H1 (cell line): ENCODE results near the gene SIPA1L3. TPM values are rescaled to one million over a fixed set of nuclear protein-coding genes. Genes with fewer than 3 reads are reported as not detected.

Experiments
- BCL11A ChIP-seq, 2 experiments: IDR thresholded peaks; one replicate each; pipeline ENCODE4 v1.6.1; 2011; ENCODE audit warnings: low read depth in 2 of 2, low read length in 2 of 2, mild to moderate bottlenecking in 2 of 2
- E2F6 ChIP-seq: IDR thresholded peaks from 2 replicates; pipeline ENCODE4 v1.6.1; 2012; ENCODE audit warnings: inconsistent platforms
- EGR1 ChIP-seq: IDR thresholded peaks from 2 replicates; pipeline ENCODE4 v1.6.1; 2011; ENCODE audit warnings: low read depth, low read length, borderline replicate concordance
- EP300 ChIP-seq, 2 experiments: IDR thresholded peaks; 1 replicate in 1 of 2; 2 replicates in 1 of 2; pipeline ENCODE4 v1.6.1; 2011 to 2012; ENCODE audit warnings: low read depth in 2 of 2, low read length in 2 of 2, mild to moderate bottlenecking in 2 of 2, borderline replicate concordance in 1 of 2, inconsistent platforms in 1 of 2, moderate library complexity in 1 of 2
- GABPA ChIP-seq: IDR thresholded peaks from 2 replicates; pipeline ENCODE4 v1.6.1; 2011; ENCODE audit warnings: mild to moderate bottlenecking, low read length, moderate library complexity, borderline replicate concordance; ENCODE audit not compliant: insufficient read depth
- HDAC6 ChIP-seq: IDR thresholded peaks from one replicate; pipeline ENCODE4 v1.7.1; 2012; ENCODE audit warnings: low read depth, mild to moderate bottlenecking, inconsistent platforms, low read length, moderate library complexity
- MAFK ChIP-seq: IDR thresholded peaks from 2 replicates; pipeline ENCODE4 v1.6.1; 2012; ENCODE audit warnings: low read depth, mild to moderate bottlenecking, improper control_type of control experiment, low read length
- MAX ChIP-seq: IDR thresholded peaks from 2 replicates; pipeline ENCODE4 v1.6.1; 2012; ENCODE audit warnings: inconsistent platforms
- RAD21 ChIP-seq, 2 experiments: IDR thresholded peaks in 1 of 2; conservative IDR thresholded peaks in 1 of 2; 2 replicates each; pipeline ENCODE4 v1.6.1; 2011; ENCODE audit warnings: low read depth in 2 of 2, low read length in 2 of 2, improper control_type of control experiment in 1 of 2, inconsistent platforms in 1 of 2, mild to moderate bottlenecking in 1 of 2, moderate library complexity in 1 of 2
- polyA plus RNA-seq, 7 experiments: library from polyadenylated mRNA; depleted of rRNA in 3 of 7; stranded (reverse) in 5 of 7; unstranded in 2 of 7; fragments of >200 nt in 5 of 7; fragments of 200-250 nt in 2 of 7; gene quantifications; 1 replicate in 5 of 7; 2 replicates in 1 of 7; 4 replicates in 1 of 7; pipeline versions ENCODE4 v1.2.1 to v1.2.3, GENCODE V29; 2011 to 2013; ENCODE audit warnings: missing spikeins in 2 of 7, mixed read lengths in 2 of 7
- total RNA-seq: library from RNA; stranded (reverse); fragmentation: NEBNext Ultra II Directional; extraction: Animal tissue kit (Norgen Biotek cat#: 25700); gene quantifications from 2 replicates; pipeline ENCODE4 v1.2.1, GENCODE V29; 2021
- TF ChIP-seq, protein P1 (sequence below): fragments of 300-600 bp; sonication (generic); IDR thresholded peaks from 2 replicates; pipeline ENCODE4 v1.7.1; 2012; ENCODE audit warnings: low read length, moderate library complexity, mild to moderate bottlenecking, inconsistent platforms; ENCODE audit not compliant: insufficient replicate concordance

SIPA1L3 gene
- total and polyA plus RNA-seq, 2 of the 8 experiments (the other 6 are each of a cell fraction or from before 2014, with no cell fraction given) = 15.0 to 54.9 TPM

GRCh38 chr19:37899453-37899852, 7.6 kb upstream of the SIPA1L3 start (continued):
- TF ChIP-seq, protein P1, sequence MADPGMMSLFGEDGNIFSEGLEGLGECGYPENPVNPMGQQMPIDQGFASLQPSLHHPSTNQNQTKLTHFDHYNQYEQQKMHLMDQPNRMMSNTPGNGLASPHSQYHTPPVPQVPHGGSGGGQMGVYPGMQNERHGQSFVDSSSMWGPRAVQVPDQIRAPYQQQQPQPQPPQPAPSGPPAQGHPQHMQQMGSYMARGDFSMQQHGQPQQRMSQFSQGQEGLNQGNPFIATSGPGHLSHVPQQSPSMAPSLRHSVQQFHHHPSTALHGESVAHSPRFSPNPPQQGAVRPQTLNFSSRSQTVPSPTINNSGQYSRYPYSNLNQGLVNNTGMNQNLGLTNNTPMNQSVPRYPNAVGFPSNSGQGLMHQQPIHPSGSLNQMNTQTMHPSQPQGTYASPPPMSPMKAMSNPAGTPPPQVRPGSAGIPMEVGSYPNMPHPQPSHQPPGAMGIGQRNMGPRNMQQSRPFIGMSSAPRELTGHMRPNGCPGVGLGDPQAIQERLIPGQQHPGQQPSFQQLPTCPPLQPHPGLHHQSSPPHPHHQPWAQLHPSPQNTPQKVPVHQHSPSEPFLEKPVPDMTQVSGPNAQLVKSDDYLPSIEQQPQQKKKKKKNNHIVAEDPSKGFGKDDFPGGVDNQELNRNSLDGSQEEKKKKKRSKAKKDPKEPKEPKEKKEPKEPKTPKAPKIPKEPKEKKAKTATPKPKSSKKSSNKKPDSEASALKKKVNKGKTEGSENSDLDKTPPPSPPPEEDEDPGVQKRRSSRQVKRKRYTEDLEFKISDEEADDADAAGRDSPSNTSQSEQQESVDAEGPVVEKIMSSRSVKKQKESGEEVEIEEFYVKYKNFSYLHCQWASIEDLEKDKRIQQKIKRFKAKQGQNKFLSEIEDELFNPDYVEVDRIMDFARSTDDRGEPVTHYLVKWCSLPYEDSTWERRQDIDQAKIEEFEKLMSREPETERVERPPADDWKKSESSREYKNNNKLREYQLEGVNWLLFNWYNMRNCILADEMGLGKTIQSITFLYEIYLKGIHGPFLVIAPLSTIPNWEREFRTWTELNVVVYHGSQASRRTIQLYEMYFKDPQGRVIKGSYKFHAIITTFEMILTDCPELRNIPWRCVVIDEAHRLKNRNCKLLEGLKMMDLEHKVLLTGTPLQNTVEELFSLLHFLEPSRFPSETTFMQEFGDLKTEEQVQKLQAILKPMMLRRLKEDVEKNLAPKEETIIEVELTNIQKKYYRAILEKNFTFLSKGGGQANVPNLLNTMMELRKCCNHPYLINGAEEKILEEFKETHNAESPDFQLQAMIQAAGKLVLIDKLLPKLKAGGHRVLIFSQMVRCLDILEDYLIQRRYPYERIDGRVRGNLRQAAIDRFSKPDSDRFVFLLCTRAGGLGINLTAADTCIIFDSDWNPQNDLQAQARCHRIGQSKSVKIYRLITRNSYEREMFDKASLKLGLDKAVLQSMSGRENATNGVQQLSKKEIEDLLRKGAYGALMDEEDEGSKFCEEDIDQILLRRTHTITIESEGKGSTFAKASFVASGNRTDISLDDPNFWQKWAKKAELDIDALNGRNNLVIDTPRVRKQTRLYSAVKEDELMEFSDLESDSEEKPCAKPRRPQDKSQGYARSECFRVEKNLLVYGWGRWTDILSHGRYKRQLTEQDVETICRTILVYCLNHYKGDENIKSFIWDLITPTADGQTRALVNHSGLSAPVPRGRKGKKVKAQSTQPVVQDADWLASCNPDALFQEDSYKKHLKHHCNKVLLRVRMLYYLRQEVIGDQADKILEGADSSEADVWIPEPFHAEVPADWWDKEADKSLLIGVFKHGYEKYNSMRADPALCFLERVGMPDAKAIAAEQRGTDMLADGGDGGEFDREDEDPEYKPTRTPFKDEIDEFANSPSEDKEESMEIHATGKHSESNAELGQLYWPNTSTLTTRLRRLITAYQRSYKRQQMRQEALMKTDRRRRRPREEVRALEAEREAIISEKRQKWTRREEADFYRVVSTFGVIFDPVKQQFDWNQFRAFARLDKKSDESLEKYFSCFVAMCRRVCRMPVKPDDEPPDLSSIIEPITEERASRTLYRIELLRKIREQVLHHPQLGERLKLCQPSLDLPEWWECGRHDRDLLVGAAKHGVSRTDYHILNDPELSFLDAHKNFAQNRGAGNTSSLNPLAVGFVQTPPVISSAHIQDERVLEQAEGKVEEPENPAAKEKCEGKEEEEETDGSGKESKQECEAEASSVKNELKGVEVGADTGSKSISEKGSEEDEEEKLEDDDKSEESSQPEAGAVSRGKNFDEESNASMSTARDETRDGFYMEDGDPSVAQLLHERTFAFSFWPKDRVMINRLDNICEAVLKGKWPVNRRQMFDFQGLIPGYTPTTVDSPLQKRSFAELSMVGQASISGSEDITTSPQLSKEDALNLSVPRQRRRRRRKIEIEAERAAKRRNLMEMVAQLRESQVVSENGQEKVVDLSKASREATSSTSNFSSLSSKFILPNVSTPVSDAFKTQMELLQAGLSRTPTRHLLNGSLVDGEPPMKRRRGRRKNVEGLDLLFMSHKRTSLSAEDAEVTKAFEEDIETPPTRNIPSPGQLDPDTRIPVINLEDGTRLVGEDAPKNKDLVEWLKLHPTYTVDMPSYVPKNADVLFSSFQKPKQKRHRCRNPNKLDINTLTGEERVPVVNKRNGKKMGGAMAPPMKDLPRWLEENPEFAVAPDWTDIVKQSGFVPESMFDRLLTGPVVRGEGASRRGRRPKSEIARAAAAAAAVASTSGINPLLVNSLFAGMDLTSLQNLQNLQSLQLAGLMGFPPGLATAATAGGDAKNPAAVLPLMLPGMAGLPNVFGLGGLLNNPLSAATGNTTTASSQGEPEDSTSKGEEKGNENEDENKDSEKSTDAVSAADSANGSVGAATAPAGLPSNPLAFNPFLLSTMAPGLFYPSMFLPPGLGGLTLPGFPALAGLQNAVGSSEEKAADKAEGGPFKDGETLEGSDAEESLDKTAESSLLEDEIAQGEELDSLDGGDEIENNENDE = no peak
- TF ChIP-seq BCL11A (IDR thresholded peaks at IDR 0.05; ENCODE audit: low read depth in 2 of 2, low read length in 2 of 2) (no peak), E2F6 (no peak), RAD21 (IDR thresholded peaks at IDR 0.05 in 1 of 2, conservative IDR thresholded peaks at IDR 0.05 in 1 of 2; ENCODE audit: low read depth in 2 of 2, low read length in 2 of 2) (no peak), GABPA (no peak), MAX (no peak), HDAC6 (no peak), EP300 (IDR thresholded peaks at IDR 0.05; ENCODE audit: borderline replicate concordance in 1 of 2, low read depth in 2 of 2, low read length in 2 of 2) (no peak), EGR1 (no peak), MAFK (no peak)
